LNCaP clone FGC (cell line): Measurements from ENCODE around the gene ELK1.
"Not testable (repeated sequence)": the region's sequence is repeated elsewhere in the genome, so short reads cannot be mapped to it uniquely, and the experiment has no call there.

Experiments
- DNase-seq: peaks from one replicate; pipeline ENCODE4 v3.0.0-alpha.2; 2011; ENCODE audit warnings: low read depth
- H3K4me3 ChIP-seq: 2 replicates; pipeline ENCODE4 v1.5.1; 2011; ENCODE audit warnings: mild to moderate bottlenecking, low read depth, low read length, control low read depth
- CTCF ChIP-seq: IDR thresholded peaks from 2 replicates; pipeline ENCODE4 v1.5.1; 2012; ENCODE audit warnings: mild to moderate bottlenecking; ENCODE audit not compliant: control insufficient read depth, insufficient read depth; ENCODE audit errors: extremely low read depth

ELK1 gene

GRCh38 chrX:47650164-47651042 lies at the start of gene ELK1:
TSS of gene ELK1 (minus strand) at chrX:47650563. CDS start at chrX:47641441, 9,122 bp downstream.
- no peak for TF ChIP-seq CTCF
- DNase-seq: peak; percentile 95
- H3K4me3 ChIP-seq: peak within 1 kb of the TSS; percentile 76

- no peak overlapping the region for H3K4me3 ChIP-seq
- no peak for TF ChIP-seq CTCF
- DNase-seq: no peak
Measured at GRCh38 chrX:47697181-47697580, 46.8 kb upstream of the ELK1 start.

- no peak for DNase-seq
- no peak overlapping the region for H3K4me3 ChIP-seq
- TF ChIP-seq CTCF: no peak
Measured at GRCh38 chrX:47690175-47690574, 39.8 kb upstream of the ELK1 start.

- TF ChIP-seq CTCF: no peak
- DNase-seq: no peak
- no peak overlapping the region for H3K4me3 ChIP-seq
Measured at GRCh38 chrX:47687263-47687662, 36.9 kb upstream of the ELK1 start.

- no peak overlapping the region for H3K4me3 ChIP-seq
- no peak for TF ChIP-seq CTCF
- no peak for DNase-seq
Measured at GRCh38 chrX:47683829-47684205, 33.5 kb upstream of the ELK1 start.

GRCh38 chrX:47683184-47683828 lies 32.9 kb upstream of the ELK1 start:
- DNase-seq: no peak
- no peak for TF ChIP-seq CTCF
- no peak overlapping the region for H3K4me3 ChIP-seq

- not testable (repeated sequence) for DNase-seq, H3K4me3 ChIP-seq
Measured at GRCh38 chrX:47675959-47676859, 25.8 kb upstream of the ELK1 start.
